HCEC 1CT (cell line): ENCODE data around the gene DDX27.
"Not testable (repeated sequence)": the region's sequence is repeated elsewhere in the genome, so short reads cannot be mapped to it uniquely, and the experiment has no call there.

Source experiments
- DNase-seq: peaks from one replicate; pipeline ENCODE4 v3.0.0-alpha.2; 2017

The DDX27 gene, protein sequence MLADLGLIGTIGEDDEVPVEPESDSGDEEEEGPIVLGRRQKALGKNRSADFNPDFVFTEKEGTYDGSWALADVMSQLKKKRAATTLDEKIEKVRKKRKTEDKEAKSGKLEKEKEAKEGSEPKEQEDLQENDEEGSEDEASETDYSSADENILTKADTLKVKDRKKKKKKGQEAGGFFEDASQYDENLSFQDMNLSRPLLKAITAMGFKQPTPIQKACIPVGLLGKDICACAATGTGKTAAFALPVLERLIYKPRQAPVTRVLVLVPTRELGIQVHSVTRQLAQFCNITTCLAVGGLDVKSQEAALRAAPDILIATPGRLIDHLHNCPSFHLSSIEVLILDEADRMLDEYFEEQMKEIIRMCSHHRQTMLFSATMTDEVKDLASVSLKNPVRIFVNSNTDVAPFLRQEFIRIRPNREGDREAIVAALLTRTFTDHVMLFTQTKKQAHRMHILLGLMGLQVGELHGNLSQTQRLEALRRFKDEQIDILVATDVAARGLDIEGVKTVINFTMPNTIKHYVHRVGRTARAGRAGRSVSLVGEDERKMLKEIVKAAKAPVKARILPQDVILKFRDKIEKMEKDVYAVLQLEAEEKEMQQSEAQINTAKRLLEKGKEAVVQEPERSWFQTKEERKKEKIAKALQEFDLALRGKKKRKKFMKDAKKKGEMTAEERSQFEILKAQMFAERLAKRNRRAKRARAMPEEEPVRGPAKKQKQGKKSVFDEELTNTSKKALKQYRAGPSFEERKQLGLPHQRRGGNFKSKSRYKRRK

DNA sequence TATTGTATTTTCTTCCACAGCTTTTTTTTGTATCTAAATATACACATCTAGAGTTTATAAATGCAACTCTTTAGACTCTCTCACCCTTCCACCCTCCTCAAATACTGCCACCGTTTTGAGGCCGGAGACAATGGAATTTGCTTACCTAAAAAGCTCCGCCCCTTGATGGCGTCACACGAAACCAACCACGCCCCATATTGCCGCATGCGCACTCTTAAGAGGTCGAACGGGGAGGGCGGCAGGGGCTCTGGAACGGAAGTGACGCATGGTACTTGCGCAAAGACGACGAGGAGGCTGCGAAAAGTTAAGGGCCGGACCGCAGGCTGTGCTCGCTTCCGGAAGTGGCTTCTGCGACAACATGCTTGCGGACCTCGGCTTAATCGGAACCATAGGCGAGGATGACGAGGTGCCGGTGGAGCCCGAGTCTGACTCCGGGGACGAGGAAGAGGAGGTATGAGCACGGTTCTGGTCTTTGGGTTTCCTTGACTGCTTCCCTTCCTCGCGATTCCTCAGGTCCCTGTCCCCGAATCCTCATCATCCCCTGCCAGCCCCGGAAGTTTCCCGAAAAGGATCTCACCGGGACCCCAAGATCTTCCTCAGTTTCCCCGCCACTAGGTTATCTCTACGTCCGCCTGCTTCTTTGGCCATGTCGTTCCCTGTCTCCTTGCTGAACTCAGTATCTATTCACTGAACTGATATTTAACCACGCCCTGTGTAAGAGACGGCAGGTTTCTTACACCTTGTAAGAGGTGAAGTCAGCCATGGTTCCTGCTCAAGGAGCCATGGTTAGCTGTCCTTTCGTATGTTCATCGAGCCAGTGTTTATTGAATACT lies at the start of gene DDX27:
TSS of gene DDX27 (plus strand) at position 326 of the 833 bp plus-strand sequence. CDS start at position 359, 33 bp downstream.
- peak; percentile 98 for DNase-seq

DNA sequence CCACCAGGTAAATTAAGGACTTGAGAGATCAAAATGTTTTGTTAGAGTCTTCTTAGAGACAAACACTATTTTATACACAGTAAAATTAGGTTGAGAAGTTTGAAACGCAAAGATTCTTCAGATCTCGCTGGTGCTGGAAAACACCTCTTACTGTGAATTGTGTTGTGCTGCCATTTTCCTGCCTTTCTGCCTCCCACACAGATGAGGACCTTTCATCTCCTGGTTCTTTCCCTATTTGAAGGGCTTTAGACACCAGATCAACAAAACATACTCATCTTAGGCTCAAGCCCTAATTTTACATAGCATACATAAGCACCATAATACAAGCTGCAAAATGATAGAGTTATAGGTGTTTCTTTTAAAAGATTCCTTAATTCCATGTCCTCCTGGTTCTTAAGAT lies 49.7 kb upstream of the DDX27 start:
- no peak for DNase-seq

DNA sequence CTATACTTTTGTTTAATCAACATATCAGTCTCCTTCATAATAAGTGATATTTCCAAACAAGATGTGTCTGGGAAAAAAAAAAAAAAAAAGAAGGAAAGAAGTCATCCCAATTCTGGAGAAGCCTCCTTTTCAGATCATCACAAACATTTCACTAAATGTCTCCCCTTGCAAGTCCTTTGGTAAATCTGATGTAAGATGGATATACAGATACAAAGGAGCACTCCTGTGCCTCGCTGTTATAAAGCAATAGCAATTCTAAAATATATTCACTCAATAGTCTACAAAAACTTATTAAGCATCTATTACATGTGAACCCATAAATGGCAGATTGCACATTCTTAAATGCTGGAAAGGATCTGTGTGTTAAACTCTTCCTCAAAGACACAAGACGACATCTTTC lies 48.5 kb upstream of the DDX27 start:
- DNase-seq: no peak

DNA sequence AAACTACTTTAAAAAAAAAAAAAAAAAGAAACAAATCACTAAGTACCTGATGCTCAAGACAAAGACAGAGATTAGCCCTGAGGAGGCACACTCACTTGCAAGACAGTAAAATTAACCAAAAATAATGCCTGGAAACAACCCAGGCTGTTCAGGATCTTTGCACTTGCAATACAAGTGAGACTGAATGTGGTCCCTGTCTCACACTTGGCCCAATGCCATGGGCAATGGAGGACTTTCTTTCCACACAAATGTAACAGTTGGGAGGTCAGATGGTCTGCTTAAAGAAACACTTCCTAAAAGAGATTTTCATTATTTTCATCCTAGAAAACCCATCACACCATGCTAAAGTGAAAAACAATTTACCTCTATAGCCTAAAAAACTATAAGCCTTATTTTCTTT lies 47.3 kb upstream of the DDX27 start:
- DNase-seq: no peak

DNA sequence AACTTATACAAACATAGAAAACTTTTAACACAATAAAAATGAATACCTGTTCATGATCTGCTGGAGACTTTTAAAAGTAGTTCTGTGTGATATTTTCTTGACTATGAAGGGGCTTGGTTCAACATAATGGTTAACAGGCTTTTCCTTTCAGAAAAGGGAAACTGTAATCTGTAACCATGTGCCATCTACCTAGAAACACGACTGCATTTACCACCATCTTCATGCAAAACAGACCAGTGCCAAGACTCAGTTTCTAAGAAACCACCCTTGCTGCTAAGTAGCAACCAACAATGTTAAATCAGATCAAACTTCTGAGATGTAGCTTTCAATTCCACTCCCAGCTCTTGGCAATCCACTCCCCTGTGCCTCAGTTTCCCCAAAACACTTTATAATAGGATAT lies 46.8 kb upstream of the DDX27 start:
- no peak for DNase-seq

DNA sequence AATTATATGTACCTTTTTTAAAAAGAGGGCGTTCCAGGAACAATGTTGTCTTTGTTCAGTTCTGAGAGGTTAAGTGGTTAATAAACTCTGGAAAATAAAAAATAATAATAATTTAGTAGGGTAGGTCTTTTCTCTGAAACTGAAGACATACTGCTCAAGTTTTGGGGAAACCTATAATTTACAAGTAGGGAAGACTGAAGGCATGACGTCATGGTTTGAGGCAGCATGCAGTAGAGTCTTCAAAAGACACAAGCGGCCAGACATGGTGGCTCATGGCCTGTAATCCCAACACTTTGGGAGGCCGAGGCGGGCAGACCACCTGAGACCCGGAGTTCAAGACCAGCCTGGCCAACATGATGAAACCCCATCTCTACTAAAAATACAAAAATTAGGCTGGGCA lies 45.0 kb upstream of the DDX27 start:
- no peak for DNase-seq

DNA sequence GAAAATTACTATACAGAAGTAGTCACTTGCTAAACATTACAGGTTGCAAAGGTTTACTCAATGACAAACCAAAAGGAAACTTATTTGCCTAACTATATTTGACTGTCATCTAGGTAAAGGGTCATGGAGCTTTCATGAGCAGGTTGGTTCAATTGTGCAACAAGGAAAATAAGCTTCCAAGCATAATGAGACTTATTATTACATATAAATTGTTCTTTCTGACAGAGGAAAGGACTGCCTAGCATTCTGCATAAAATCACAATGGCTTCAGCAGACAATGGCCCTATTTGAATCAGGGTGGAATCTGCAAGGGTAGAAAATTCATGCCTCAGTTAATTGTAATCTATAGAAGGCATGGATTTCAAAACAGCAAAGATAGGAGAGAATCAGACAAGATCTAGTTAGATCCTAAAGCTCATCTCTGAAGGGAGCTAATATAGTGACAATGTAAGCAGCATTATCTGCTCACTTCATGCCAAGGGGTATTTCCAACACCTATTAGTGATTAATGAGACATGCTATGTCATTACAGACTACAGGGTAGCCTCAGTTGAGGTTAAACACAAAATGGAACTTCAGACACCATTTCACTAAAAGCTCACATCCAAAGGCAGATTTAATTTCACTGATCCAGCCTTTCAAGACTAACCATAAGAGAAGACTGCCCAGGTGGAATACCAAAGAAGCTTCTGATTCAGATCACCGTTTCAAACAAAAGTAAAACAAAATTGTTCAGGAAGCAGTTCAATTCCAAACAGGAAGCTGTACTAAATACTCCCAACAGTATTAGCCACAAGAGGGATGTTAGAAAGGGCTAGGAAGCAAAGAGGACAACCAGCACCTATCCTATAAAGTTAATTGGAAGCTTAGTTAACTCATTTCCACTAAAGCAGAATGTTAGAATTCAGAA lies 39.6 kb upstream of the DDX27 start:
- DNase-seq: no peak

DNA sequence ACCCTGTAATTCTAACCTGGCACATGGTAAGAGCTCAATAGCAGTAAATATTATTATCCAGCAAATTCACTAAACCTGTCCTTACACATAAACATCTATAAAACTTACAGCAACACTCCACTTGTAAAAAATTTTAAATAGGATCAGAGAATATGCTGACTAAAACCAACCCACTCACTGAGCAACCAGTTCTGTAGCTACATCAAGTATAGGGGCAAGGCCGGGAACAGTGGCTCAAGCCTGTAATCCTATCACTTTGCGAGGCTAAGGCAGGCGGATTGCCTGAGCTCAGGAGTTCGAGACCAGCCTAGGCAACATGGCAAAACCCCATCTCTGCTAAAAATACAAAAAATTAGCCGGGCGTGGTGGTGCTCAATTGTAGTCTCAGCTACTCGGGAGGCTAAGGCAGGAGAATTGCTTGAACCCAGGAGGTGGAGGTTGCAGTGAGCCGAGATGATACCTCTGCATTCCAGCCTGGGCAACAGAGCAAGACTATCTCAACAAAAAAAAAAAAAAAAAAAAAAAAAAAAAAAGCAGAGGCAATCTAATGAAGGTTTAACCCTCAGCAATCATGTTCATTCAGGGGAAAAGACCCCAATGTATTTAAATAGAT lies 37.8 kb upstream of the DDX27 start:
- DNase-seq: no peak

DNA sequence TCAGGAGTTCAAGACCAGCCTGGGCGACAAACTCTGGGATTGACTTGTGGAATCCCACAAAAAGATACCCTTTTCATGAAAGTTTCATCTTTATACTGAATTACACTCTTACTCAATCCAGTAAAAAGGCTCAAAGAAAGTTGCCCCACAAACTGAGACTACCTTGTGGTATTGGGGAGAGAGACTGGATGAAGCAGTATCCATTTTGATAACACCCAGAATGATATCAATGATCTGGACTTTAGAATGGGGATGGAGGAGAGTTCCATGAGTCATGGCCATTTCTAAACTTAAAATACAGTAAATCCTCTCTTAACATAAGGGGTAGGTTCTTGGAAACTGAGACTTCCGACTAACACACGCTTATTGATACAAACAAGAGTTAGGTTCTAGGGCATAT lies 35.8 kb upstream of the DDX27 start:
- no peak for DNase-seq

DNA sequence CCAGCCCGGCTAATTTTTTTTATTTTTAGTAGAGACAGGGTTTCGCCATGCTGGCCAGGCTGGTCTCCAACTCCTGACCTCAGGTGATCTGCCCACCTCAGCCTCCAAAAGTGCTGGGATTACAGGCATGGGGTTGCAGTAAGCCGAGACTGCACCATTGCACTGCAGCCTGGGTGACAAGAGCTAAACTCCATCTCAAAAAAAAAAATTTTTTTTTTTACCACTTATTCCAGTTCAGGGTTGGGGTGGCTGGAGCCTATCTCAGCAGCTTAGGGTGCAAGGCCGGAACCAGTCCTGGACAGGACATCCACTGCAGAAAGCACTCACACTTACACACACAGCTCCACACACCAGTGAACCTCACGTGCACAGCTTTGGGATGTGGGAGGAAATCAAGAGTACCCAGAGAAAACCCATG lies 35.1 kb upstream of the DDX27 start:
- DNase-seq: not testable (repeated sequence)

DNA sequence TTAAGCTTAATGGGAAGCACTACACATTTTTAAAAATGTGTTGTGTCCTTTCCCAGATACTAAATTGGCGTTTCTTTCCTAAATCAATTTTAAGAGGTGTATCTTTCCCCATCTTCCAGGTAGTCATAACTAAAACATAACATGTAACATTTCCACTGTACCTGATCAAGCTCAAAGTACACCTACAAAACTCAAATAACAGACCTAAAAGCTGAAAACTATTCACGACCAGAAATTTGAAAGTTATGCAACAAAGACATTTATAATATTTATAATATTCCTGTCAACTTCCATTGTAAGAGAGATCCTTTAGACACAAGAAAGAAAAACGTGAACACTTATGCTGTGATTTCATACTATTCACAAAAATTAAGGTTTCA lies 34.5 kb upstream of the DDX27 start:
- DNase-seq: no peak

DNA sequence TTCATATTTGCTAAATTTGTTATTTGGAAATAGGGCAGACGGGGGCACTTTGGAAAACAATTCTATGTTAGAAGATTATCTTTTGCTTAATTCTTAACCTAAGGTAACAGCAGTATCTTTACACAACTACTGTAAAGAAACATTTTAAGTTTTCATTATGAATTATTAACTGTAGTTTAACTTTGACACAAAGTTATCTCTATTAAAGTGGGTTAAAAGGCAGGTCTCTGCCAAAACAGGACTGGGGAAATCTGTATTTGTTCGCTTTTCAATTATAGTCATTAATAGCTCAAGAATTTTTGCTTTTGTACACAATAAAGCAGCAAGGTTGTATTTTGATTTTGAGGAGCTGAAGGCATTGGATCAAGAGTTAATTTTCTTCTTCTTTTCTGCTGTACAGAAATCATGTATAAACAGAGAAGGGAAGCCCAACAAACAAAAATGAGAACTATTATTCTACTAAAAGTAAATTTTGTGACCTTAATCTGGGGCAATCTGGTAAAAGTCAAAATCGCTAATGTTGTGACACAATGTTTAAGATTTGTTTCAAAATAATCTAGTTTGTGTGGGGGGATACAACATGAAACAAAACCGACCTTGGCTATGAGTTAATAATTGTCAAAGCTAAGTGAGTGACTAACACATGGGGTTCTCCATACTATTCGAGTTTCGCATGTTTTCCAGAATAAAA lies 34.0 kb upstream of the DDX27 start:
- no peak for DNase-seq

DNA sequence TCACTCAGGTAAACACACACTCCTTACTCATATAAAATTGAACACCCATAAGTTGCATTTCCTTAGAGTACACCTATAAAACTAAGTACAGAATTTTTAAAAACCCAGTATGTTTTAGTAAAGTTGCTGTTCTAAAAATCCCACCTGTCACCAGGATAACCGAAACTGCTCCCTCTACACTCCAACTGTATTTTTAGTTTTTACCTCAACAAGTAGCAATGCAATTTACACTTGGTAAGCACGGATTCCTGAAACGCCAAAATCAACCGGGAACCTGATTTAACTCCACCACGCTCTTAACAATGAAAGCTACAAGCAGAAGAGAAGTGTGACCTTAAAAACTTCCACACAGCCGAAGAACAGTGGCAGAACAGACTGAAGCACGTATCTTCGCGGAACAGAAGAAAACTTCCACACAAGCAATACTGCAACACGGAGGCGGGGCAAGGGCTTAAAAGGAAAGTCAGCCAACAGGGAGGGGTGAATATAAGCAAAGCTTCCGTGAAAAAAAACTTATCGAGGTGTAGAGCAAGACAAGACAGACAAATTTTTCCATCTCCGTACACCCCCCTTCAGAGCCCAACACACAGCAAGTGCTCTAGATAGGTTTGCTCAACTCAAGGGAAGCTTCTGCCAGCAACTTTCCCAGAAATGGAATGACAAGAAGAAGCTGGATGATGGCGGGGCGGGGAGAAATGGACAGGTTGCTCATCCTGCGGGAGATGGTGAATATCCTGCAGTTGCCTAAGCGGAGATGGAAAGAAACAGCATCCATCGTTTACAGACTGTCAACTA lies 32.5 kb upstream of the DDX27 start:
- DNase-seq: peak; percentile 33

DNA sequence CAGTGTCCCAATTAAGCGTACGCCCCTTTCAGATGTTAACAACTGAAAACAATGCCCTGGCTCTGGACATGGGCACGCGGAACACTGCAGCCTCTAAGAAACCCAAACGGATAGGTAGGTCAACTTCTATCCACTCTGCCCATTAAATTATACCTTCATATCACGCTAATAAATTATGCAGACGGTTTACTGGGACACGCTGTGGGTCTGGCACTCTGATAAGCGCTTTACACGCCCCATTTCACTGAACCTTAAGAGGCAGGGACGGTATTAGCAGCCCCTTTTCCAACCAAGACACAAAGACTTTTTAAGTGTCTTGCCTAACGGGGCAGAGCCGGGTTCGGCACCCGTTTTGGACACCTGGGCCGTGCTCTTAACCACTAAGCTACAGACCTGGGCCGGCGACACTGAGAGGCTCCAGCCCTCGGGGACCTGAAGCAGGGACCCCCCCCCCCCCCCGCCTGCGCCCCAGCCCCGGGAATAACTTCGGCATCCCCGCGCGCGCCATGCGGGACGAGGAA lies 31.8 kb upstream of the DDX27 start:
- no peak for DNase-seq

DNA sequence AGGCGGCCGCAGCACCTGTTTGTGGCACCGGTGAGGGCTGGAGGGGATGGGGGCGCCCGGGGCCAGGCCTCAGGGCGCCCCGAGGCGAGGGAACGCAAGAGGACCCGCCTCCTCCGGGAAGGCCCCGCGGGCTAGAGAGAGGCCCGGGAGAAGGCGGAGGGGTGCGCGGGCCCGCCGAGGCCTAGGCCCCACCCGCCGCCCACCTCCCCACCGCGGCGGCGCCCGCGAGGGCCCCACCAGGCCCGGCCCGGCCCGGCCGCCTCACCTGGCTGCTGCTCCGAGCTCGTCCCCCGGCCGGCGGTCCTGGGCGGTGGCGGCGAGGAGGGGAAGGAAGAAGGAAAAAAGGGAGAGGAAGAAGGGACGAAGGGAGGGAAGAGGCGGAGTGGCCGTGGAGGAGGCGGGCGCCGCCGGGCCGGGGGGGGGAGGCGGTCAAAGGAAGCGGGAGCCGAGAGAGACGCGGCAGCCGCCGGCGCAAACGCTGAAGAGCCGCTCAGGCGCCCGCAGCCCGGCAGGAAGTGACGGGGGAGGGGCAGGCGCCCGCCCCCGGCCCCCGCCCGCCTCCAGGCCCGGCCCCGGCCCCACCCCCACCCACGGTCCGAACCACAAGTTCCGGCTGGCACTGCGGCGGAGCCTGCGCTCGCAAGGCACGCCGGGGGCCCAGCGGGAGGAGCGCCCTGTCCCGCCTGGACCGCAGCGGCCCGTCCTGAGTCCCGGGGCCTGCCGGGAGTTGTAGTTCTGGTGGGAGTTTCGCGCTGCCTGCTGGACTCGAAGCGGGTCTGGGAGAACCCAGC lies 31.2 kb upstream of the DDX27 start, which contains the start of gene STAU1:
TSS of gene STAU1 (minus strand) at position 484 of the 791 bp plus-strand sequence. CDS start 22,133 bp downstream, outside the sequence.
- DNase-seq: peak; percentile 96

DNA sequence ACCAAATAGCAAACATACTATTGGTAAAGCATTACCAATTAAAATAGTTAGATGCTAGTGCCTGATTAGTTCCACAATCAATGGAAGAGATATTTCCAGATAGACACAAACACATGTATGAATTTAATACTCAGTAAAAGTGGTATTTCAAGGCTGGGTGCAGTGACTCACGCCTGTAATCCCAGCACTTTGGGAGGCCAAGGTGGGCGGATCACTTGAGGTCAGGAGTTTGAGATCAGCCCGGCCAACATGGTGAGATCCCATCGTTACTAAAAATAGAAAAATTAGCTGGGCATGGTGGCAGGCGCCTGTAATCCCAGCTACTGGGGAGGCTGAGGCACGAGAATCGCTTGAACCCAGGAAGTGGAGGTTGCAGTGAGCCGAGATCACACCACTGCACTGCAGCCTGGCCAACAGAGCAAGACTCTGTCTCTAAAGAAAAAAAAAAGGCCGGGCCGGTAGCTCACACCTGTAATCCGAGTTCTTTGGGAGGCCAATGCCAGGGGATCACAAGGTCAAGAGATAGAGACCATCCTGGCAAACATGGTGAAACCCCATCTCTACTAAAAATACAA lies 26.2 kb upstream of the DDX27 start:
- not testable (repeated sequence) for DNase-seq

DNA sequence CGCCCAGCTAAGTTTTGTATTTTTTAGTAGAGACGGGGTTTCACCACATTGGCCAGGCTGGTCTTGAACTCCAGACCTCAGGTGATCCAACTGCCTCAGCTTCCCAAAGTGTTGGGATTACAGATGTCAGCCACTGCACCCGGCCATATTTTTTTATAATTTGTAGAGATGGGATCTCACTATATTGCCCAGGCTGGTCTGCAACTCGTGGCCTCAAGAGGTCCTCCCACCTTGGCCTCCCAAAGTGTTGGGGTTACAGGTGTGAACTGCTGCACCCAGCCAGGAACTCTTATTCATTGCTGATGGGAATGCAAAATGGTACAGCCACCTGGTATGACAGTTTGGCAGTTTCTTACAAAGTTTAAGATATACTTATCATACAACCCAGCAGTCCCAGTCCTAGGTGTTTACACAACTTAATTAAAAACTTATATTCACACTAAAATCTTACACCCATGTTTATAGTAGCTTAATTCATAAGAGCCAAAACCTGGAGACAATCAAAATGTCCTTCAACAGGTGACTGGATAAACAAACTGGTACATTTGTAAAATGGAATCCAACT lies 19.4 kb upstream of the DDX27 start:
- no peak for DNase-seq

DNA sequence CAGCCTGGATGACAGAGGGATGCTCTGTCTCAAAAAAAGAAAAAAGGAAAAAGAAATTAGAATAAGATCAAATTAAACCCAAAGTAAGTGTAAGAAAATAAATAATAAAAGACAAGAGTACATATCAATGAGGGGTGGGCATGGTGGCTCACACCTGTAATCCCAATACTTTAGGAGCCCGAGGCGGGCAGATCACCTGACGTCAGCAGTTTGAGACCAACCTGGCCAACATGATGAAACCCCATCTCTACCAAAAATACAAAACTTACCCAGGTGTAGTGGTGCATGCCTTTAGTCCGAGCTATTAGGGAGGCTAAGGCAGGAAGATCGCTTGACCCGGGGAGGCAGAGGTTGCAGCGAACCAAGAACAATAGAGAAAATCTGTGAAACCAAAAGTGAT lies 16.2 kb upstream of the DDX27 start:
- DNase-seq: no peak
